Retinal pigment epithelial cell (primary cell): ENCODE results near the gene AKAP1.

Experiments
- DNase-seq: peaks from one replicate; pipeline ENCODE4 v3.0.0-alpha.2; 2010; ENCODE audit warnings: low read depth
- H3K4me3 ChIP-seq: 2 replicates; pipeline ENCODE4 v1.5.1; 2011; ENCODE audit warnings: mild to moderate bottlenecking, low read length, control low read depth, moderate library complexity
- TF ChIP-seq, protein P1 (sequence below): conservative IDR thresholded peaks from 2 replicates; pipeline ENCODE4 v1.5.1; 2011; ENCODE audit warnings: low read depth, low read length, control low read depth, inconsistent platforms

Gene AKAP1

GRCh38 chr17:57109393-57110151 lies 24.5 kb downstream of the AKAP1 start:
- TF ChIP-seq, protein P1, sequence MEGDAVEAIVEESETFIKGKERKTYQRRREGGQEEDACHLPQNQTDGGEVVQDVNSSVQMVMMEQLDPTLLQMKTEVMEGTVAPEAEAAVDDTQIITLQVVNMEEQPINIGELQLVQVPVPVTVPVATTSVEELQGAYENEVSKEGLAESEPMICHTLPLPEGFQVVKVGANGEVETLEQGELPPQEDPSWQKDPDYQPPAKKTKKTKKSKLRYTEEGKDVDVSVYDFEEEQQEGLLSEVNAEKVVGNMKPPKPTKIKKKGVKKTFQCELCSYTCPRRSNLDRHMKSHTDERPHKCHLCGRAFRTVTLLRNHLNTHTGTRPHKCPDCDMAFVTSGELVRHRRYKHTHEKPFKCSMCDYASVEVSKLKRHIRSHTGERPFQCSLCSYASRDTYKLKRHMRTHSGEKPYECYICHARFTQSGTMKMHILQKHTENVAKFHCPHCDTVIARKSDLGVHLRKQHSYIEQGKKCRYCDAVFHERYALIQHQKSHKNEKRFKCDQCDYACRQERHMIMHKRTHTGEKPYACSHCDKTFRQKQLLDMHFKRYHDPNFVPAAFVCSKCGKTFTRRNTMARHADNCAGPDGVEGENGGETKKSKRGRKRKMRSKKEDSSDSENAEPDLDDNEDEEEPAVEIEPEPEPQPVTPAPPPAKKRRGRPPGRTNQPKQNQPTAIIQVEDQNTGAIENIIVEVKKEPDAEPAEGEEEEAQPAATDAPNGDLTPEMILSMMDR = no peak
- DNase-seq = no peak
- no peak overlapping the region for H3K4me3 ChIP-seq

DNA sequence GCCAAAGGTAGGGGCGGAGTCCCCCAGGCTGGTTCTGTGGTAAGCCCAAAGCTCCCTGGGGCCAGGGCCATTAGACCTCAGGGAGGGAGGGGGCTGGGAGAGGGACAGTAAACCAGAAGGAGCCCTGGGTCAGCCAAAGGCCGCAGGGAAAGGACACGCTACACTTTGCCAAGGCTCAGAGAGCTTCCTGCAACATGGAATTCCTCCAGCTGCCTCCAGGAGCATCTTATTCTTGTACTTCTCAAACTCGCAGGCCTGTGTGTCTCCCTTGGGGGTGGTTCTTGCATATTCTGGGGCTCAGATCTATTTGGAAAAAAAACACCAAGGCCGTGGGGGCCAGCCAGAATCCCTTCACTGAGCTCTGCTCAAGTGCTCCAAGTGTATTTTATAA lies 25.1 kb downstream of the AKAP1 start:
- no peak overlapping the region for H3K4me3 ChIP-seq
- TF ChIP-seq, protein P1 = no peak
- no peak for DNase-seq

DNA sequence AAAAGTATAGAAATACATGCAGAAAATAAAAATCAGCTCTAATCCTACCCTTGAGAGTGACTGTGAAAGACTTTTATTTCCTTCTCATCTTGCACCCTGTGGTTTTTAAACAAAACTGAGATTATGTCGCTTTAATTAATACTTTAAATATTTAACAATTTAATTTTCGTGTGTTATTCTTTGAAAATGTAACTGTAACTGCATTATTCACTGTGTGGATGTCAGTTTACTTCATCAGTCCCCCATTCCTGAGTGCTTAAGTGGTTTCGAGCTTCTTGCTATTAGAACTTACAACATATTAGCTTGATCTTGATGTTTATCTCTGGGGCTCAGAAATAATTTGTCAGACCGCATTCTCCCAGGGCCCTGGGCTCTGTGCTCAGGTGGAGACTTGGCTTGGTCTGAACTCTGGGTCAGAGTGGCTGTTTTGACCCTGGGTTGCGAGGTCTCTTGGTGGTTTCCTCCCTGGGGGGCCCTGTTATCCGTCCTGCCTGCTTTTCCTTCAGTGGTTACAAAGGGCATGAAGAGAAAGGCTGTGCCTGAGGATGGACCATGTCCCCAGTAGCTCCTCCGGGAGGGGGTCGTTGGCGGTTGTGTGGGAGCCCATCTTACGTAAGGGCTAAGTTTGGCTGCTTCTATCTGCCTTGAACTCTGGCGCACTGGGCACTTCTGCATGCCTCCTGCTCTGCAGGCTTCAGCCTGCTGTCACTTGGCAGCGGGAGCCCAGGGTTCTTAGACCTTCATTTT lies 25.7 kb downstream of the AKAP1 start:
- H3K4me3 ChIP-seq = no peak overlapping the region
- DNase-seq = no peak
- TF ChIP-seq, protein P1 = no peak

DNA sequence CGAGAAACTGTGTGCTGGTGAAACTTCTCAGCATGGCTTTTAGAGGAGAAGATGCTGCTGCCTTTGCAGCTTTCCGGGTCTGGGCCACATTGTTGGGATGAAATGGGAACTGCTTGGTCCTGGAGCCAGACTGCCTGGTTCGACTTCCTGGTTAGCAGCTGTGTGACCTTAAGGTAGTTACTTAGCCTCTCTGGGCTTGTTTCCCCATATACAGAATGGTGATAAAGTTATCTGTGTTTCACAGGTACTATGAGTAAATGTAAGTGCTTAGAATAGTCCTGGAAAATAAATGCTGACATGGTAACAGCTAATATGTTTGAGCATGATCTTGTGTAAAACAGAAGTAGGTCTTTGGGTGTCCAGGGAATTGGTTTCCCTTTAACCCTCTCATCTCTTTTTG lies 26.3 kb downstream of the AKAP1 start:
- no peak overlapping the region for H3K4me3 ChIP-seq
- DNase-seq = no peak
- TF ChIP-seq, protein P1 = no peak

DNA sequence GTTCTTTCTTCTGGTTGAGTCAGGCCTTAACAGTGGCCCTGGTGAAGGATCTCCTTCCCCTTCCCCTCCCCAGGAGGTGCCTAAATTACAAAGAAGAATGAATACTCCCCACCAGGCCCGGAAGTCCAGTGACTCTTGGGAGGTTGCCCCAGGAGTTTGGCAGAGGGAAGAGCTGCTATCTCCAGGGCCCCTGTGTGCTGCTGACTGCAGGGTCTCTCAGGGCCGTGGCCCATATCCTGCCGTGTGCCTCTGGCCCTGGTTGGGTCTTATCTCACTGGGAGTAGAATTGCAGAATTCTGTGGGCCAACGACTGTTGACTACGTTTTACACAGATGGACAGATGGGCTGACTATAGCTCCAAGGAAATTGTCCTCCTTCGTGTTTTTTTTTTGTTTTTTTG lies 28.0 kb downstream of the AKAP1 start:
- no peak for DNase-seq
- H3K4me3 ChIP-seq = no peak overlapping the region
- TF ChIP-seq, protein P1 = no peak

DNA sequence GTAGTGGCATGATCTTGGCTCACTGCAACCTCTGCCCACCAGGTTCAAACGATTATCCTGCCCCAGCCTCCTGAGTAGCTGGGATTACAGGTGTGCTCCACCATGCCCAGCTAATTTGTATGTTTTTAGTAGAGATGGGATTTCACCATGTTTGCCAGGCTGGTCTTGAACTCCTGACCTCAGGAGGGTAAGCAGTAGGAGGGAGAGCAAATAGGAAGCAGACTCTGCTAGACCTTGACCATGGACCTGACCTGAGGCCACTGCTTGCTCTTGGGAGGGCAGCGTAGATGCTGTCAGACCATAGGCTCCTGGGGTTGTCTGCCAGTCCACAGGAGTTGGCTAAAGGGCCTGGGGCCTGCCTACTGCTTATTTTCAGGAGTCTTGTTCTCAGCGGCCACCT lies 28.6 kb downstream of the AKAP1 start:
- H3K4me3 ChIP-seq = no peak overlapping the region
- TF ChIP-seq, protein P1 = no peak
- DNase-seq = no peak
